GM12891 (cell line): ENCODE measurements around the gene HTATIP2.

ENCODE experiments used
- POLR2A ChIP-seq: IDR thresholded peaks from 2 replicates; pipeline ENCODE4 v1.6.1; 2011; ENCODE audit warnings: low read depth, low read length, control low read depth
- POLR2AphosphoS5 ChIP-seq: IDR thresholded peaks from 2 replicates; pipeline ENCODE4 v1.6.1; 2011; ENCODE audit warnings: low read depth, low read length, control low read depth
- POU2F2 ChIP-seq: IDR thresholded peaks from 2 replicates; pipeline ENCODE4 v1.6.1; 2011; ENCODE audit warnings: low read depth, mild to moderate bottlenecking, control low read depth, low read length, moderate library complexity
- TAF1 ChIP-seq: IDR thresholded peaks from 2 replicates; pipeline ENCODE4 v1.6.1; 2011; ENCODE audit warnings: low read depth, low read length, control low read depth

DNA sequence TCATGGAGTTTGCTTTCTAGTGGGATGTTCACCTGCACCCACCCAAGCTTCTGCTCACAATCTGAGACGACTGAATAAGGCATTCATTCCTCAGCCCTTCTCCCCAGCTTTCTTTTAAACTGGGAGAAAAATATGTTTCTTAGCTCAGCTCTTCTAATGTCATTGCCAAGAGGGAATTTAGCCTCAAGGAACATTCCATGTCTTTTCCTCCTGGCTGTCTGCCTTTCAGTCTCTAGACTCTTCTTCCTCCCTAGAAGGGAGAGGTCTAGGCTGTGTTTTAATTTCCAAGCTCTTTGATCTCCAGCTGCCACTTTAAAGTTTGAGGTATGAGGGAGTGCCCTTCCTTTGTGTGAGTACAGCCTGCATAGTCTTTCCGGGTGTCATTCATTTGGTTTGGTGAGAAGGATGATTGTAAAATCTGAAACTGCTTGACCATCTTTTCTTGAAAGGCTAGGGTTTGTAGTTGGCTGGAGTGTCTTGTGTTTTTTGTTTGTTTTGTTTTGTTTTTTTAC is 11.7 kb upstream of the HTATIP2 start:
- TF ChIP-seq POLR2A, result no peak
- TF ChIP-seq TAF1, result no peak
- TF ChIP-seq POLR2AphosphoS5, result no peak
- TF ChIP-seq POU2F2, result no peak
